ENCODE measurements around the gene ARMC3.

ARMC3 gene

GRCh38 chr10:22931948-22932347 lies 4.1 kb downstream of the ARMC3 start:
- no peak for DNase-seq (ENCODE audit: low read depth)

DNA sequence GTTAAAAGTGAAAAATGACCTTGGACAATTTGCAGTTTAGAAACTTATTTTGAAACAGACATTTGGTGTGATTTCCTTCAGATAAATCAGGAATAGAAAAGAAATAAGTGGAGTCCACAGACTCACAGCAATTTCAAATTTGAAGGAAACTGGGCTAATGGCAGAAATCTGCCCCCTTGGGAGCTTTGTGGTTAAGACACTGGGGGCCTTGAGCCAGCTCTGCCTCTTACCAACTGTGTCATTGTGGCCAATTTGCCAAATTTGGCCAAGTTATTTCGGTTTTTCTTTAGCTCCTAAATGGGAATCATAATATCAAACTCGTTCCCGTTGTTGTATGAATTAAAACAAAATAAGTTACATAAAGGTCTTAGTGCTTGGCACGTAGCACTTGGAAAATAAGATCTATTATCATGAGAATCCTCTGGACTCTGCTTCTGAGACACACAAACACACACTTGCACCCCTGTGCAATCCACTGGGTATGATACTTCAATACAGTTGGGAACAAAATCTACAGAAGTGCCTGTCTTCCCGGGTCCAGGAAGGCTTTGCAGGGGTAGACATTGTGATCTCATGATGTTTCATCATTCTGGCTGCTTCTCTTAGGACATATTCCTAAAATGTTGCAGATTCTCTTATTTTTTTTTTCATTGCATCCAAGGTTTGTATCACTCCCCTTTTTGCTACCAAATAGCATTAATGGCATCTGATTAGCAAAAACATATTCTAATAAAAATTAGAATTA lies 4.9 kb downstream of the ARMC3 start:
- no peak for DNase-seq (ENCODE audit: low read depth)

DNA sequence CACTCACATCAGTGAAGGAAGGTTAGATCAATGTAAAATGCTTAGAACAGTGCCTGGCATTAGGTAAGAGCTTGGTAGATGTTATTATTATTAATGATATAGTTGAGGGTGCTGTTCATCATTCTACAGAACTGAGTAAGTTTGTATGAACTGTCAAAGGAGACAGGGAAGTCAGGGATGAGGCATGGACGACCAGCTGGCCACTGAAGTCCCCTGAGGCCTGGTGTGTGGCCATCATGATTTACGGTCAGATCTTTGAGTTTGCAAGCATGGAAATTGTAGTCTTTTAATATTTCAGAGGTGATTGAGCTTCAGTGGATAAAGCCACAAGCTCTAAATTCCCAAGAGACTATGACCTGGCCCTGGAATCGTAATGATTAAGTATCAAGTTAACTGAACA lies 6.9 kb downstream of the ARMC3 start:
- DNase-seq (ENCODE audit: low read depth), result no peak

DNA sequence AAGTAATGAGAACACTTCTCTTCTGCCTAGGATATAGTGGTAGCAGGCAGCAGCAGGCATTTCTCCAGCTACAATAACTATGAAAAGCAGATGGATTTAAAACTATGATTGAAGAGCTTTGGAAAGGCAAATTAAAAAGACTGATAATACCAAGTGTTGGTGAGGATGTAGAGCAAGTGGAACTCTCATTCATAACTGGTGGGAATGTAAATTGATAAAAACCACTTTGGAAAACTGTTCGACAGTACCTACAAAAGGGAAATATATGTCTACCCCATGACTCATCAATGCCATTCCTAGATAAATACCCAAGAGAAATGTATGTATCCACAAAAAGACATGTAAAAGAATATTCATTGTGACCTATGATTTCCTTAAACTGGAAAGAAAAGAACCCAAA lies 14.6 kb downstream of the ARMC3 start:
- DNase-seq (ENCODE audit: low read depth), result no peak

DNA sequence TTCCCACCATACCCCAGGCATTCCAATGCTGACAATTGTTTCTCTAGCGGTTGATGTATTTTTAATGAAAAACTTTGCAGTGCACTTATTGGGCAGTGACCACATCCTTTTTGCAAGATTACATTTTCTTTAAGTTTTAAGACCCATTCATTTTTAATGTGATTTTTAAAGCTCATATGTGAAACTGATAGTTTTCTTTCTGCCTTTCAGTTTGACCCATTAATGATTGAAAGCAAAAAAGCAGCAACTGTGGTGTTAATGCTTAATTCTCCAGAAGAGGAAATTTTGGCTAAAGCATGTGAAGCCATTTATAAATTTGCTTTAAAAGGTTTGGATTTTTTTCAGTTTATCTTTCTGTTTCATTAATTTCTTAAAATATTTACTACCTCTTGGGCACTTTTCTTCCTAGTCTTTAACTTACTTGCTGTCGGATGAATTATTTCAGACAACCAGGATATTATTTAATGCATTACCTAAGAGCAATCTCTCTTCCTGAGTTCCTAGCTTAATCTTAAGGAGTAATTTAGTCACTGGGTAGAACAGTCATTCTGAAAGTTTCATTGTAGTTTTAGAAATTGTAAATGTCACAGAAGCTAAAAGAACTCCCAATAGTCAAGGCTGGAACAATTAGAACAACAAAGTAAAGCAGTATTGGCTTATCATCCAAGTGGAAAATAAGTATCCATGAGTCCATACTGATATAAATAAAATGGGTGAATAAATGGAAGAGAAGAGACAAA lies 18.3 kb downstream of the ARMC3 start:
- no peak for DNase-seq (ENCODE audit: low read depth)

DNA sequence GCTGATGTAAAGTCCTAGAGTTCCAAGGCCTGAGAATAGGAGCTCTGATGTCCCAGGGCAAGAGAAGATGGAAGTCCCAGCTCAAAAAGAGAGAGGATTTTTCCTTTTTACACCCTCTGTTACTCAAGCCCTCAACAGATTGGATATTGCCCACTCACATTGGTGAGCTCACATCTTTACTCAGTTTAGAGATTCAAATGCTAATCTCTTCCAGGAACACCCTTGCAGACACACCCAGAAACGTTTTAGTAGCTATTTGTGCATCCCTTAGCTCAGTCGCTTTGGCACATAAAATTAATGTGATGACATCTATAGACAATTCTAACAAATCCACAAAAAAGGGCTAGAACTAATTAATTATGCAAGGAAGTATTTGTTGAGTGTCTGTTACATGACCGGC lies 27.1 kb downstream of the ARMC3 start:
- DNase-seq (ENCODE audit: low read depth), result no peak

DNA sequence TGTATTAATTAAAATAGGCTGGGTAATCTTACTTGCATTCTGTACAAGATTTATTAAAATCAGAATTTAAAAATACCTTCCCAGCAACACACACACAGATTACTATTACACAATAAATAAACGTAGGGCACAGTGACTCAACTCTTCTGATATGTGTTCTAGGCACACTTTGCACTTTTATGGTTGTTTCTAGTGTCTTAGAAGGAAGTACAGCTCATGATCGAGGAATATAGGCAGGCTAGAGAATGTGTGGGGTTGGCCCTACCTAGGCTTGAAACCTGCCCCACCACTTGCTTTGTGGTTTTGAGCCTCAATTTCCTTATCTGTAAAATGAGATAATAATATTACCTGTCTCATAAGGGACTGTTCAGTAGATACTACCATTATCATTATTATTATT lies 30.5 kb downstream of the ARMC3 start:
- no peak for DNase-seq (ENCODE audit: low read depth)

DNA sequence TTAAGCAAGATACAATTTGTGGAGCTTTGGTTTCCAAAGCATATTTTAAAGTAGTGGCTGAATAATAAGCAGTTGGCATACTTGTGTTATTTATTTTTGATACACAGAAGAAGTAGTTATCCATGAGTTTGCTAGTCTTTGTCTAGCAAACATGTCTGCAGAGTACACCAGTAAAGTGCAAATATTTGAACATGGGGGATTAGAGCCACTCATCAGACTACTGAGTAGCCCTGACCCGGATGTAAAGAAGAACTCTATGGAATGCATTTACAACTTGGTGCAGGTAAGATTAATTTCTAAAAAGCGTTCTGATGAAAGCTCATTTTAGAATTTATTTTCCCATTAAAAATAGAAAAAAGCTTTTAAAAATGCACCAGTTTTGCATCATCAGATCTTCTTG lies 31.4 kb downstream of the ARMC3 start:
- no peak for DNase-seq (ENCODE audit: low read depth)

GRCh38 chr10:22959950-22960349 lies 32.1 kb downstream of the ARMC3 start:
- DNase-seq (ENCODE audit: low read depth), result no peak

GRCh38 chr10:22962817-22963216 lies 35.0 kb downstream of the ARMC3 start:
- no peak for DNase-seq (ENCODE audit: low read depth)

DNA sequence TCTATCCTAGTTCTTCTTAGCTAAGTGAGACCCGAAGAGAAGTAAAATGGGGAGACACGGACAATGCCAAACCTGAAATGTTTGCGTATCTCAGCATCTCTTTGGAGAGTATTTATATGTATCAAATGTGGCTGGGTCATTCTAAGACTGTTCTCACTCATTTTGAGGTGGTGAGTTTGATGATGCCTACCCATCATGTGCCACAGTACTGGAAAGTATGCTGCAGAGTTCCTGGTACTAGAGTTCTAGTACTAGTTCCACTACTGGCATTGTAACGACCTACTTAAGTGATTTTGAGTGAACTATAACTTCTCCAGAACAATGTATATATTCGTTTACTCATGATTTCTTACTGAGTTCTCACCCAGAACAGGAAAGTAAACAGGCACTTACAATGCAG lies 41.9 kb downstream of the ARMC3 start:
- DNase-seq (ENCODE audit: low read depth), result no peak

DNA sequence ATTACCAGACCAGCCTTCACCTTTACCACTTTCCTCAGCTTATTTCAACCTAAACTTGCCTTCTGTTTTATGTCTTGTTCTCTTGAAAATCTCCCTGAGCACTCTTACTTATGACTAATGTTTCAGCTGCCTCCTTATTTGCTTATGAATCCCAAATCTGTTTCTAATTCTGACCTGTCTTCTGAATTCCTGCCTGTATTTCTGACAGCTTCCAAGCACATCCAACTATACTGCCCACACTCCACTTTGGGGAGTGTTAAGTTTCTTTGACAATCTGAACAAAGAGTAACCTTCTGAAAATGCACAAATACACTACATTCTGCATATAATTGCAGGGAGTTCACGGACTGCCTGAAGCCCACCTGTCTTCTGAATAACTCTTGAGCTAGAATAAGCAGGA lies 48.7 kb downstream of the ARMC3 start:
- DNase-seq (ENCODE audit: low read depth), result no peak

- no peak for DNase-seq (ENCODE audit: low read depth)
These were observed 49.9 kb downstream of the ARMC3 start for GRCh38 chr10:22977751-22978150.

GRCh38 chr10:22978287-22978686 lies 50.4 kb downstream of the ARMC3 start:
- no peak for DNase-seq (ENCODE audit: low read depth)

DNA sequence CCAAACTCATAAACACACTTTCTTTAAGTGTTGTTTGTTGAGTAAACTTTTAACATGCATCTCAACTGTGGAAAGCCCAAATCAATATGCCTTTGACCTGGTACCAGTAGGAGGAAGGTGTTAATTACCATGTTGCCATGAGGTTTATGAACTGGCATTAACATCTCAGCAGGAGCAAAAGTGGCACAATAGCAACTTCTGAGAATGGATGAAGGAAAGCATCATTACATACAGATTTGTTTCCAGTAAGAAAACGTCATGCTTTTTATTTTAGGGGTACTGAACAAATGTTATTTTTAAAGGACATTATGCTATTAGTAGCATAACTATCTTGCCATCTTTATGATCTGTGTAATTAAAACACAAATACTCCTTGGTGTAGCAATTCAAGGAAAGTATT lies 51.1 kb downstream of the ARMC3 start:
- DNase-seq (ENCODE audit: low read depth), result no peak

DNA sequence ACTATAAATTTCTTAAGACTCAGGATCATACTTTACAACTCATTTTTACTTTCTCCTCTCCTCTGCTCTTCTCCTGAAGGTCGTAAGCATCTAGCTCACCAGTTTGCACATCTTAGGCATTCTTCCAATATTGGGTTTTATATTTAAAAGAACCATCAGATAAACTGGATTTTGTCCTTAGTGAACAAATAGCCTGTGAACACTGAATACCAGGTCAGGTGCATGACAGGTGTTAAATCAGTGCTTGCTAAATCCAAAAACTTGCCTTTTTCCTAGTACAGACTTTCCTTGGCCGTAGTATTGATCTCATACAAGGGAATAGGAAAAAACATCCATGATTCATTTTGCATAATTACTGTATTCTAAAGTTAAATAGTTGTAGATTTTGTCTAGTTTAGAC lies 53.0 kb downstream of the ARMC3 start:
- no peak for DNase-seq (ENCODE audit: low read depth)

DNA sequence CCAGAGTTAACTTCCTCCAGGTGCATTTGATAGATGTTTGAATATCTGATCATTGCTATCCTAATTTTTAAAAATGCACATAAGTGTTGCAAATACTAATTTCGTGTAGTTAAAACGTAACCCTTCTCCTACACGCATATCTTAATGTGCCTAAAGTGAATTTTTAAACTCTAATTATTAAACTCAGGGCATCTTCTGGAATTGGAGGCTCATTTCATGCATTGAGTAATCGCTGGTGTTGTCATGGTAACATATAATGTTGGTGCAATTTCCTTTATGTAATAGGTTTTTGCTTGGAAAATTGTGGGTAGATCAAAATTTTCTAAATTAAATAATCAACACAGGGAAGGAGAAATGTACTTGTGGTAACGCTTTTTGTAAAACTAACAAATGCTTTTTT lies 56.2 kb downstream of the ARMC3 start:
- no peak for DNase-seq (ENCODE audit: low read depth)

DNA sequence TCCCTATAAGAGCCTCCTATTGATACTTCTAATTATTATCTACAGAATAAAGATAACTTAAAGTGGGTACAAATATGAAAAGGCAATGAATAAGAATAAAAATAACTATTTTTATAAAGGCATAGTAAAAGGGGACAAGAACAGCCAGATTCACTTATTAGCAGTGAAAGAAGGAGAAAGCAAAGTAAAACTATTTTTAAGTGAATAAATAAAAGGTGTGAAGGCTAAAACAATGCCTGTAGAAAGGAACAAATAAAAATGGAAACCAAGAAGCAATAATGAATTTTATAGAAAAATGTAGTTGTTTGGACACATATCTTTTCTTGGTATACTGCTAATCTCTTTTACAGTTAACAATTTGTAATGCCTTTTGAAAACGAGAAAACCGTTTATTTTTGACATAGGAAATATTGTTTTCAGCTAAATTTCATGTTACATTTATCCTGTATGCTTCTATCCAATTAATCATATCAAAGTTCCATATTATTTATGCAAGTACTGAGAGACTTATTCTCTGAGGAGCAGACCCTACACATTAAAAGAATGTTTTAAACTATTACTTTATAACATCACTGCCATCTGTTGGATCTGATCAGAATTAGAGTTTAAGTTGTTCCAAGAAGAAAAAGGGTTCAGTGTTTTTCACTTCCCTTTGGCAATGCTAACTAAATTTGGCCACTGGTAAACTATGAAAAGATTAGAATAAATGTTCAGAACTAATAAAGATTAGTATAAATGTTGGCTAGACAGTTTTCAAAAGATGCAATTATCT lies 59.1 kb downstream of the ARMC3 start:
- no peak for DNase-seq (ENCODE audit: low read depth)

DNA sequence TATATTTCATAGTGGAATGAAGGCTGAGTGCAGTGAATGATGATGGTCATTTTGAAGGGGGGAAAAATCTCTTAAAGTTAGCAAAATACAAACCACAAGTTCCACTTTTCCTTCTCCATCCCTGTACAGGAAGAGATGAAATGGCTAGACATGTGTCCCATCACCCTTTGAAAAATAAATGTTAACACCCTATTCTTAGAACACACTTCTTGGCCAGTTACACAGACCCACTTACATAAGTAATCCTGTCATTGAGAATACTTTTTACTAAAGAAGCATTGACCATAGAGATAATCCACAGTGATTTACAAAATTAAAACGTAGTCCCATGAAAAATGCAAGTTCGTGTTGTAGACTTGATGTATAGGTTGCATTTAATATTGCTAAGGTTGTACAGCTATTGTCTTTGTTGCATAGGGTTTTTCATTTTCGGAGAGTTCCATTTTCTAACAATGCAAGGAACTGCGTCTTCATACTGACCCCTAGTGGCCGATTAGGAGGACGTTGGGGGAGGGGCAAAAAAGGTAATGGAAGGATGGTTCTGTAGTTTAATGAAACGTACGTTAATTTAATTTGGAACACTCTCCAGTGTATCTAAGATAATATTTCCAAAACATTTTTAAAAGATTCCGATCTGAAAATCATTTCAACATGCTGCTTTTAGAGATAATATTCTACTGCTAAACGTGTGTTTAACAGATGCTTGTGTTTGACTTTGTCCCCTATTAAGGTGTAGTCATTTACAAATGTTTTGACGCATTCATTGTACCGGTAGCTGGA lies 60.9 kb downstream of the ARMC3 start:
- peak; percentile 48 for DNase-seq (ENCODE audit: low read depth)

DNA sequence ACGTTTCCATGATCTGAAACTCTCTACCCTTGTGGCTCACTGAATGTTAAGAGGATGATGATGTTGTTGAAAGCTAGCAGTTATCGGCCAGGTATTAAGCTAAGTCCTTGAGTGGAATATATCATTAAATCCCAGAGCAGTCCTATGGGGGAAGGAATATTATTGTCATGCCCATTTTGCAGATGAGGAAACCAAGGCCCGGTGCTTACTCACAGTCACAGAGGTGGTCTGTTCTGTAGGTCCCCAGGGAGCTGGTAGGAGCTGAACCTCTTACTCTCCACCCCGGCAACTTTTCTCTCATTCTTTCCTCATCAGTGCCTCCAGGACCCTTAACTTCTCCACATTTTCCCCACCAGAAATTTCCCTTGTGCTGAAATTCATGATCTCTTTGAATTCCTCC lies 62.6 kb downstream of the ARMC3 start:
- DNase-seq (ENCODE audit: low read depth), result no peak

GRCh38 chr10:22992075-22992474 lies 64.2 kb downstream of the ARMC3 start:
- no peak for DNase-seq (ENCODE audit: low read depth)

DNA sequence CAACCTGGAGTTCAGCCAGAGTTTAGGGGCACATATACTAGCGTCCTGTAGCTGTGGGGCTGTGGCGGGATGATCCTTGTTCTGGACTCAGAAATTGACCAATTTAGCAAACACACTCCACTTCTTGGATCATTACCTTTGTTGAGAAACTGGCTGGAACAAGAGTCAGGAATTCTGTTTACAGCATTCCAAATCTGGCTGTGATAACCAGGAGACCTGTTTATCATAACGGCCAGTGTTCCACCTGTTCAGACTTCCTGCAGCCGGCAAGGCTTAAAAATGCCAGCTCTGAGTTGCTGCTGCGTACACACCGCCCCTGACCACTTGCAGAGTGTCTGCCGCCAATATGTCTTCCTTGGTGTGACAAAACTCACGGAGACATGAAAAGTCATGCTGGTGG lies 64.8 kb downstream of the ARMC3 start:
- no peak for DNase-seq (ENCODE audit: low read depth)

Measured in activated T-helper 1 cell treated with Interleukin-2 at 50 U/mL for 16 hours (primary cell).